Loucy (cell line): Measurements from ENCODE around the gene SETD2.

Source experiments
- H2AFZ ChIP-seq: fragments of 200-600 bp; sonication (generic); 2 replicates; pipeline ENCODE4 v1.6.0; 2016; ENCODE audit warnings: antibody characterized with exemption, mild to moderate bottlenecking, low read length, moderate library complexity
- H3F3A ChIP-seq: fragments of 200-600 bp; 2 replicates; pipeline ENCODE4 v1.6.0; 2016; ENCODE audit warnings: antibody characterized with exemption, low read depth, mild to moderate bottlenecking
- H3K27me3 ChIP-seq: fragments of 200-600 bp; sonication (generic); 2 replicates; pipeline ENCODE4 v1.6.1; 2014; ENCODE audit warnings: low read length, mild to moderate bottlenecking; ENCODE audit not compliant: insufficient read depth, poor library complexity, severe bottlenecking
- H3K36me3 ChIP-seq: fragments of 200-600 bp; sonication (generic); 2 replicates; pipeline ENCODE4 v1.6.1; 2016; ENCODE audit warnings: low read length; ENCODE audit not compliant: insufficient read depth
- H3K4me1 ChIP-seq: fragments of 200-600 bp; sonication (generic); 2 replicates; pipeline ENCODE4 v1.5.1; 2014; ENCODE audit warnings: low read length, mild to moderate bottlenecking; ENCODE audit not compliant: insufficient read depth, poor library complexity, severe bottlenecking
- H3K4me2 ChIP-seq: fragments of 200-600 bp; sonication (generic); 2 replicates; pipeline ENCODE4 v1.6.0; 2014; ENCODE audit warnings: antibody characterized with exemption, low read length, low read depth, mild to moderate bottlenecking; ENCODE audit not compliant: poor library complexity, severe bottlenecking
- H3K4me3 ChIP-seq: fragments of 200-600 bp; sonication (generic); 2 replicates; pipeline ENCODE4 v1.5.1; 2014; ENCODE audit warnings: low read length, mild to moderate bottlenecking, mixed read lengths; ENCODE audit not compliant: poor library complexity, severe bottlenecking
- H3K79me2 ChIP-seq: fragments of 200-600 bp; sonication (generic); 2 replicates; pipeline ENCODE4 v1.6.1; 2014; ENCODE audit warnings: low read length; ENCODE audit not compliant: insufficient read depth
- H3K9ac ChIP-seq: fragments of 200-600 bp; sonication (generic); 2 replicates; pipeline ENCODE4 v1.6.0; 2014; ENCODE audit warnings: mild to moderate bottlenecking, low read depth, low read length, moderate library complexity; ENCODE audit not compliant: poor library complexity, severe bottlenecking
- H3K9me2 ChIP-seq: fragments of 200-600 bp; sonication (generic); replicated peaks from 2 replicates; pipeline ENCODE4 v1.6.1; 2016; ENCODE audit warnings: low read depth, low read length, mixed read lengths
- H3K9me3 ChIP-seq: fragments of 200-600 bp; sonication (generic); 2 replicates; pipeline ENCODE4 v1.6.1; 2014; ENCODE audit warnings: mild to moderate bottlenecking, antibody characterized with exemption, low read length, low read depth; ENCODE audit not compliant: insufficient read depth
- H4K20me1 ChIP-seq: fragments of 200-600 bp; sonication (generic); 2 replicates; pipeline ENCODE4 v1.6.0; 2014; ENCODE audit warnings: antibody characterized with exemption, low read length, mild to moderate bottlenecking; ENCODE audit not compliant: insufficient read depth, poor library complexity, severe bottlenecking
- EZH2phosphoT487 ChIP-seq: fragments of 200-600 bp; IDR thresholded peaks from 2 replicates; pipeline ENCODE4 v1.6.1; 2018; ENCODE audit warnings: antibody characterized with exemption, mild to moderate bottlenecking, moderate library complexity, borderline replicate concordance
- TF ChIP-seq, protein P1 (sequence below): fragments of 200-600 bp; sonication (generic); conservative IDR thresholded peaks from 2 replicates; pipeline ENCODE4 v1.5.1; 2014; ENCODE audit warnings: mild to moderate bottlenecking, antibody characterized with exemption, low read length

Gene SETD2

DNA sequence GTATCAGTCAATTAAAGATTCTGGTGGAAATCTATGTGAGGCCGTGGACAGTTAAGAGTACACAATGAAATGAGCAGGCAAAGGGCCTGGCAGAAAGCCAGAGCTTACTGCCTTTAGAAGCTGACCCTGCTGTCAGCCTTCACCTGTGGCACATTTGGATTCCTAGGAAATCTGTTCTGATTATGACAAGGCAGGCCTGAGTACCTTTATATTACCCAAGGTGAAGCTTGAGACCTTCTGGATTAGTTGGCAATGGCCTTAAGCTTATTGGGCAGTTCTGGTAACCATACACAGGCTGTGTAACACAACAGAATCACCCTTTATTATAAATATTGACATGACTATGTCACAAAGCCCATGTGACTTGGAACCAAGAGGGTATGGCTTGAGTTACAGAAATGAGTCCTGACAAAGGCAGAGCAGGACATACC, 141.3 kb downstream of the SETD2 start:
- Histone ChIP-seq H3K4me1 (peaks cover 60% of the 10 kb centered on the region), H3K27me3 (no peaks in the 10 kb centered on the region), H3K9me2 (no peaks in the 10 kb centered on the region), H3K4me3 (no peak overlapping the region), H3K4me2 (no peak overlapping the region), H3K9me3 (no peaks in the 10 kb centered on the region), H2AFZ (no peak overlapping the region), H3K79me2 (peaks cover 68% of the 10 kb centered on the region), H4K20me1 (no peaks in the 10 kb centered on the region), H3F3A (peaks cover 18% of the 10 kb centered on the region), H3K36me3 (peaks cover 32% of the 10 kb centered on the region), H3K9ac (peak overlapping the region; percentile 55)
- TF ChIP-seq, protein P1, sequence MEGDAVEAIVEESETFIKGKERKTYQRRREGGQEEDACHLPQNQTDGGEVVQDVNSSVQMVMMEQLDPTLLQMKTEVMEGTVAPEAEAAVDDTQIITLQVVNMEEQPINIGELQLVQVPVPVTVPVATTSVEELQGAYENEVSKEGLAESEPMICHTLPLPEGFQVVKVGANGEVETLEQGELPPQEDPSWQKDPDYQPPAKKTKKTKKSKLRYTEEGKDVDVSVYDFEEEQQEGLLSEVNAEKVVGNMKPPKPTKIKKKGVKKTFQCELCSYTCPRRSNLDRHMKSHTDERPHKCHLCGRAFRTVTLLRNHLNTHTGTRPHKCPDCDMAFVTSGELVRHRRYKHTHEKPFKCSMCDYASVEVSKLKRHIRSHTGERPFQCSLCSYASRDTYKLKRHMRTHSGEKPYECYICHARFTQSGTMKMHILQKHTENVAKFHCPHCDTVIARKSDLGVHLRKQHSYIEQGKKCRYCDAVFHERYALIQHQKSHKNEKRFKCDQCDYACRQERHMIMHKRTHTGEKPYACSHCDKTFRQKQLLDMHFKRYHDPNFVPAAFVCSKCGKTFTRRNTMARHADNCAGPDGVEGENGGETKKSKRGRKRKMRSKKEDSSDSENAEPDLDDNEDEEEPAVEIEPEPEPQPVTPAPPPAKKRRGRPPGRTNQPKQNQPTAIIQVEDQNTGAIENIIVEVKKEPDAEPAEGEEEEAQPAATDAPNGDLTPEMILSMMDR: no peak
- TF ChIP-seq EZH2phosphoT487: no peak

DNA sequence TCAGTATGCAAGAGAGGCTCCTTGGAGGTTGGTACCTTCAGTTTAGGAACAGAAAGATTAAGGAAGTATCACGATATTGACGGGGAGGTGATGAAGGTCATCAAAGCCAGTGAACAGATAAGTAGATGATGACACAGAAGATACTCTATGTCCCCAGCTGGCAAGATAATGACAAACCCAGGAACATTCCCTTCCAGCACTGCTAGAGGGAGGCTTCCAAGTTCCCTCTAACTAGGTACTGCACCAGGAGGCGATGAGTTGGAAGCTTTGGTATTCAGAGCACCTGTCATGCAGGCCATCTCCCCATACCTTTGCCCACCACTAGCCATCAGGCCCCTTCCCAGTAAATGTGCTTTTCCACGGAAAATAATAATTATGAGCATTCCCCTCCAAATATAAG, 143.6 kb downstream of the SETD2 start:
- H3K4me1 ChIP-seq: peaks cover 79% of the 10 kb centered on the region
- H3K4me3 ChIP-seq: no peak overlapping the region
- H3K27me3 ChIP-seq: no peaks in the 10 kb centered on the region
- H2AFZ ChIP-seq: no peak overlapping the region
- no peak for TF ChIP-seq EZH2phosphoT487
- TF ChIP-seq, protein P1: no peak
- H3K36me3 ChIP-seq: peaks cover 26% of the 10 kb centered on the region
- peaks cover 39% of the 10 kb centered on the region for H3F3A ChIP-seq
- no peak overlapping the region for H3K4me2 ChIP-seq
- peaks cover 64% of the 10 kb centered on the region for H3K79me2 ChIP-seq
- H3K9me3 ChIP-seq: no peaks in the 10 kb centered on the region
- no peak overlapping the region for H3K9ac ChIP-seq
- no peaks in the 10 kb centered on the region for H3K9me2 ChIP-seq
- no peaks in the 10 kb centered on the region for H4K20me1 ChIP-seq

DNA sequence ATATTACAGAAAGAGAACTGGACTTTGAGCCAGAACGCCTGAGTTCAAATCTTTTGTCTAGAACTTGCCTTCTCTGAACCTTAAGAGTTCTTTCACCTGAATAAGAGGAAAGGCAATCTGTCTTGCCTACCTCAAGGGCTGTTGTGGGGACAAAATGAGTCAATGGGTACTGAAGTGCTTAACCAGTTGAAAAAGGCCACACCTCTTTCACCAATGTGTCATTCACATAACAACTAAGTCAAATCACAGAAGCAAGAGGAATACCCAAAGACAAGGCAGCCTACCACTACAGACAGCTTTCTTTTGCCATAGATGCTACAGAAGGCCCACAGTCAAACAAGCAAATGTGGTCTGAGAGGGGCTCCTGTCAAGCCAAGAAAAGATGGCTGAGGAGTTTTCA, 144.7 kb downstream of the SETD2 start:
- peak overlapping the region; percentile 92 for H3K4me2 ChIP-seq
- H4K20me1 ChIP-seq: no peaks in the 10 kb centered on the region
- H2AFZ ChIP-seq: no peak overlapping the region
- H3K4me3 ChIP-seq: peak overlapping the region; percentile 72
- peaks cover 40% of the 10 kb centered on the region for H3F3A ChIP-seq
- peak overlapping the region; percentile 83 for H3K9ac ChIP-seq
- no peaks in the 10 kb centered on the region for H3K9me3 ChIP-seq
- peaks cover 83% of the 10 kb centered on the region for H3K4me1 ChIP-seq
- H3K79me2 ChIP-seq: peaks cover 53% of the 10 kb centered on the region
- TF ChIP-seq, protein P1: no peak
- TF ChIP-seq EZH2phosphoT487: no peak
- no peaks in the 10 kb centered on the region for H3K27me3 ChIP-seq
- peaks cover 26% of the 10 kb centered on the region for H3K36me3 ChIP-seq
- H3K9me2 ChIP-seq: no peaks in the 10 kb centered on the region
